IMR-90 (cell line): Measurements from ENCODE around the gene DDX19B. TPM values are rescaled to one million over a fixed set of nuclear protein-coding genes. Genes with fewer than 3 reads are reported as not detected.
A peak's percentile ranks its signal among the peaks of the same experiment; 100 is the strongest.

Source experiments
- ATAC-seq: fragments of 200-7000 bp; cut with Tn5 transposase; 2 replicates; pipeline ENCODE4 v1.9.1; 2020; ENCODE audit warnings: low read depth, mild to moderate bottlenecking, moderate library complexity
- BruUV-seq: library from RNA; stranded (reverse); fragments of 400-500 nt; replicated peaks from 2 replicates; lab custom pipeline; 2021; lab: Mats Ljungman, UMichigan
- CTCF ChIA-PET: fragments of 300-600 bp; formaldehyde crosslinking; extraction: SDS; loops from one replicate; lab custom pipeline; 2021; ENCODE audit warnings: antibody characterized with exemption; lab: Yijun Ruan, JAX
- POLR2A ChIA-PET: fragments of 300-600 bp; sonication (Branson Sonifier 250); formaldehyde crosslinking; loops from one replicate; lab custom pipeline; 2022; ENCODE audit warnings: antibody characterized with exemption; ENCODE audit not compliant: unreplicated experiment; lab: Charles Lee
- DNase-seq: peaks from one replicate; pipeline ENCODE4 v3.0.0; 2013
- H2AFZ ChIP-seq: replicated peaks from 2 replicates; pipeline ENCODE3; 2013; ENCODE audit warnings: low read length, mild to moderate bottlenecking; ENCODE audit not compliant: poor library complexity
- H2AK5ac ChIP-seq: 2 replicates; pipeline ENCODE4 v1.6.1; 2013; ENCODE audit warnings: low read depth, low read length, inconsistent platforms
- H2AK9ac ChIP-seq: replicated peaks from 2 replicates; pipeline ENCODE3; 2013; ENCODE audit warnings: mild to moderate bottlenecking, low read depth, low read length, moderate library complexity; ENCODE audit not compliant: poor library complexity
- H2BK120ac ChIP-seq: 2 replicates; pipeline ENCODE4 v1.6.1; 2013; ENCODE audit warnings: low read depth, low read length, inconsistent platforms
- H2BK15ac ChIP-seq: 3 replicates; pipeline ENCODE4 v1.6.1; 2013; ENCODE audit warnings: low read depth, low read length, inconsistent platforms
- H2BK20ac ChIP-seq: 2 replicates; pipeline ENCODE4 v1.6.1; 2013; ENCODE audit warnings: low read depth, mild to moderate bottlenecking, inconsistent platforms, low read length, moderate library complexity
- H2BK5ac ChIP-seq: 2 replicates; pipeline ENCODE4 v1.6.1; 2013; ENCODE audit warnings: mild to moderate bottlenecking, low read depth, low read length, inconsistent platforms; ENCODE audit not compliant: poor library complexity, severe bottlenecking
- H3K14ac ChIP-seq: replicated peaks from 2 replicates; pipeline ENCODE4 v1.6.1; 2013; ENCODE audit warnings: low read depth, low read length, inconsistent platforms
- H3K18ac ChIP-seq: 2 replicates; pipeline ENCODE4 v1.6.1; 2013; ENCODE audit warnings: low read depth, low read length, control low read depth
- H3K23ac ChIP-seq: 2 replicates; pipeline ENCODE4 v1.6.1; 2013; ENCODE audit warnings: low read depth, low read length, inconsistent platforms
- H3K27ac ChIP-seq: 2 replicates; pipeline ENCODE4 v1.5.1; 2013; ENCODE audit warnings: mild to moderate bottlenecking, control low read depth, low read length; ENCODE audit not compliant: insufficient read depth
- H3K27me3 ChIP-seq: 2 replicates; pipeline ENCODE4 v1.6.1; 2013; ENCODE audit warnings: low read length; ENCODE audit not compliant: control insufficient read depth, insufficient read depth
- H3K36me3 ChIP-seq: 2 replicates; pipeline ENCODE4 v1.6.1; 2013; ENCODE audit warnings: low read length, mixed read lengths; ENCODE audit not compliant: control insufficient read depth, insufficient read depth
- H3K4ac ChIP-seq: 2 replicates; pipeline ENCODE4 v1.6.1; 2013; ENCODE audit warnings: low read depth, low read length, inconsistent platforms
- H3K4me1 ChIP-seq: 2 replicates; pipeline ENCODE4 v1.6.1; 2013; ENCODE audit warnings: low read length, mixed read lengths; ENCODE audit not compliant: control insufficient read depth, insufficient read depth
- H3K4me2 ChIP-seq: 2 replicates; pipeline ENCODE4 v1.6.1; 2013; ENCODE audit warnings: low read depth, mild to moderate bottlenecking, control low read depth, low read length, moderate library complexity
- H3K4me3 ChIP-seq: 2 replicates; pipeline ENCODE4 v1.5.1; 2013; ENCODE audit warnings: low read depth, mild to moderate bottlenecking, control low read depth, low read length, moderate library complexity; ENCODE audit not compliant: insufficient read depth
- H3K56ac ChIP-seq: 2 replicates; pipeline ENCODE4 v1.6.1; 2013; ENCODE audit warnings: low read length, inconsistent platforms; ENCODE audit not compliant: insufficient read depth; ENCODE audit errors: extremely low read depth
- H3K79me1 ChIP-seq, 2 experiments: 2 replicates each; pipeline ENCODE4 v1.6.1; 2013; ENCODE audit warnings: low read length in 2 of 2, inconsistent platforms in 1 of 2, low read depth in 1 of 2
- H3K9ac ChIP-seq: 2 replicates; pipeline ENCODE4 v1.6.1; 2013; ENCODE audit warnings: low read depth, low read length, control low read depth
- H3K9me1 ChIP-seq: 2 replicates; pipeline ENCODE4 v1.6.1; 2013; ENCODE audit warnings: low read length, inconsistent platforms; ENCODE audit not compliant: insufficient read depth
- H3K9me3 ChIP-seq: 2 replicates; pipeline ENCODE4 v1.6.1; 2013; ENCODE audit warnings: low read length; ENCODE audit not compliant: control insufficient read depth, insufficient read depth
- H4K20me1 ChIP-seq: 2 replicates; pipeline ENCODE4 v1.6.1; 2013; ENCODE audit warnings: low read length, inconsistent platforms; ENCODE audit not compliant: insufficient read depth
- H4K5ac ChIP-seq: 2 replicates; pipeline ENCODE4 v1.6.1; 2013; ENCODE audit warnings: mild to moderate bottlenecking, low read depth, low read length, control low read depth
- H4K8ac ChIP-seq, 2 experiments: 2 replicates each; pipeline ENCODE4 v1.6.1; 2013; ENCODE audit warnings: low read depth in 2 of 2, low read length in 2 of 2, control low read depth in 1 of 2, inconsistent platforms in 1 of 2
- H4K91ac ChIP-seq: 2 replicates; pipeline ENCODE4 v1.6.1; 2013; ENCODE audit warnings: low read depth, low read length, inconsistent platforms; ENCODE audit not compliant: insufficient read depth
- CTCF ChIP-seq: conservative IDR thresholded peaks from 2 replicates; pipeline ENCODE4 v1.5.1; 2012; ENCODE audit warnings: mild to moderate bottlenecking, low read depth, low read length, improper control_type of control experiment
- RAD21 ChIP-seq: IDR thresholded peaks from 2 replicates; pipeline ENCODE4 v1.6.1; 2012; ENCODE audit warnings: low read length, improper control_type of control experiment
- RCOR1 ChIP-seq: IDR thresholded peaks from 2 replicates; pipeline ENCODE4 v1.6.1; 2012; ENCODE audit warnings: mild to moderate bottlenecking, low read length, improper control_type of control experiment; ENCODE audit not compliant: insufficient replicate concordance
- SMC3 ChIP-seq: fragments of 150-350 bp; IDR thresholded peaks from 2 replicates; pipeline ENCODE4 v1.6.1; 2016; ENCODE audit warnings: low read depth, mild to moderate bottlenecking, antibody characterized with exemption, low read length, moderate library complexity
- WGBS, 2 experiments: methylation state at CpG; one replicate each; pipeline versions ENCODE4 v1.1.5 to v1.1.7; 2013; ENCODE audit warnings: missing lambda C conversion rate in 2 of 2; ENCODE audit not compliant: insufficient read length in 1 of 2; ENCODE audit errors: extremely low coverage in 2 of 2; 5-methylcytosine and 5-hydroxymethylcytosine counted together
- dilution Hi-C: fragments of 300-500 bp; cut with HindIII; formaldehyde crosslinking; loops from one replicate; pipeline ENCODE4 v1.14.3; 2018; ENCODE audit warnings: low sequenced_read_pairs; ENCODE audit not compliant: unreplicated experiment
- in situ Hi-C: fragments of 300-500 bp; cut with MboI; formaldehyde crosslinking; loops from 3 replicates; pipeline ENCODE4 v1.14.3; 2019; ENCODE audit warnings: low sequenced_read_pairs, inconsistent platforms, mixed read lengths
- intact Hi-C: fragments of 100-400 bp; cut with micrococcal nuclease; formaldehyde crosslinking; loops from 2 replicates; pipeline ENCODE4 v1.10.0; 2022
- polyA plus RNA-seq, 3 experiments: library from polyadenylated mRNA; depleted of rRNA; stranded (reverse); fragments of >200 nt; gene quantifications; 2 replicates each; pipeline ENCODE4 v1.2.3, GENCODE V29; 2012; ENCODE audit warnings: low replicate concordance in 1 of 3
- total RNA-seq: library from RNA; depleted of rRNA; stranded (reverse); fragments of >200 nt; gene quantifications from 2 replicates; pipeline ENCODE4 v1.2.3, GENCODE V29; 2012

Gene DDX19B
- total and polyA plus RNA-seq, 2 of the 4 experiments (the other 2 are of a cell fraction) = 33.3 to 41.0 TPM

- no peaks in the 10 kb centered on the region for H3K9me3 ChIP-seq
- H3K27me3 ChIP-seq = no peaks in the 10 kb centered on the region
- H3K4ac ChIP-seq = no peak overlapping the region
- H3K9me1 ChIP-seq = peaks cover 3% of the 10 kb centered on the region
- CTCF ChIA-PET = no interaction called here
- dilution Hi-C loops = no loop called here
- no TSS peak for BruUV-seq
- WGBS, 2 experiments = 60% methylated on average over 3 of the region's 9 CpGs; no CpG with 5 or more reads in 1 of the 2 experiments
- no peak overlapping the region for H3K14ac ChIP-seq
- no peak overlapping the region for H3K9ac ChIP-seq
- no peaks in the 10 kb centered on the region for H4K20me1 ChIP-seq
- H2BK20ac ChIP-seq = no peak overlapping the region
- no peak overlapping the region for H4K5ac ChIP-seq
- H3K27ac ChIP-seq = no peak overlapping the region
- no peak overlapping the region for H3K4me3 ChIP-seq
- no peak overlapping the region for H2BK5ac ChIP-seq
- no peak overlapping the region for H2BK120ac ChIP-seq
- H3K18ac ChIP-seq = no peak overlapping the region
- no peak for DNase-seq
- no peak overlapping the region for H4K91ac ChIP-seq
- peak; percentile 68 for ATAC-seq
- no peak overlapping the region for H2BK15ac ChIP-seq
- no peak overlapping the region for H4K8ac ChIP-seq
- H2AFZ ChIP-seq = no peak overlapping the region
- intact Hi-C loops = no loop called here
- TF ChIP-seq RCOR1 (no peak), RAD21 (peak; percentile 15; the same call in 1 of the 2 replicates), SMC3 (peak; percentile 38; the same call in 1 of the 2 replicates), CTCF (peak; percentile 31)
- no peak overlapping the region for H3K4me2 ChIP-seq
- no peak overlapping the region for H3K23ac ChIP-seq
- H2AK9ac ChIP-seq = no peak overlapping the region
- H3K79me1 ChIP-seq = peaks cover 0 to 3% of the 10 kb centered on the region in 2 experiments; a peak in 2 of 4 replicates
- in situ Hi-C loops = no loop called here
- no peaks in the 10 kb centered on the region for H3K4me1 ChIP-seq
- POLR2A ChIA-PET = no interaction called here
- peaks cover 44% of the 10 kb centered on the region for H3K36me3 ChIP-seq
- H2AK5ac ChIP-seq = no peak overlapping the region
- no peak overlapping the region for H3K56ac ChIP-seq
Observed at GRCh38 chr16:70331588-70332358, 32.8 kb downstream of the DDX19B start.
